Measurements from ENCODE around the gene CHSY1.
"Not testable (repeated sequence)": the region's sequence is repeated elsewhere in the genome, so short reads cannot be mapped to it uniquely, and the experiment has no call there.

CHSY1 gene

GRCh38 chr15:101244036-101244781 is 7.6 kb downstream of the CHSY1 start:
- DNase-seq: no peak

GRCh38 chr15:101243420-101243819 is 8.4 kb downstream of the CHSY1 start:
- no peak for DNase-seq

GRCh38 chr15:101242999-101243336 is 8.9 kb downstream of the CHSY1 start:
- DNase-seq: no peak

GRCh38 chr15:101242160-101242998 is 9.5 kb downstream of the CHSY1 start:
- DNase-seq: no peak

- no peak for DNase-seq
Observed at GRCh38 chr15:101240358-101240757, 11.5 kb downstream of the CHSY1 start.

GRCh38 chr15:101239724-101240136 is 12.1 kb downstream of the CHSY1 start:
- DNase-seq: no peak

- no peak for DNase-seq
Observed at GRCh38 chr15:101237251-101237650, 14.6 kb downstream of the CHSY1 start.

- no peak for DNase-seq
Observed at GRCh38 chr15:101233651-101234280, 18.1 kb downstream of the CHSY1 start.

- DNase-seq: no peak
Observed at GRCh38 chr15:101232677-101233076, 19.2 kb downstream of the CHSY1 start.

- DNase-seq: no peak
Observed at GRCh38 chr15:101228313-101228712, 23.5 kb downstream of the CHSY1 start.

- peak; percentile 14 for DNase-seq
Observed at GRCh38 chr15:101225658-101226057, 26.2 kb downstream of the CHSY1 start.

- no peak for DNase-seq
Observed at GRCh38 chr15:101221902-101222301, 29.9 kb downstream of the CHSY1 start.

GRCh38 chr15:101220060-101220459 is 31.8 kb downstream of the CHSY1 start:
- no peak for DNase-seq

- no peak for DNase-seq
Observed at GRCh38 chr15:101219441-101219840, 32.4 kb downstream of the CHSY1 start.

GRCh38 chr15:101217446-101217845 is 34.4 kb downstream of the CHSY1 start:
- no peak for DNase-seq

GRCh38 chr15:101216100-101216499 is 35.7 kb downstream of the CHSY1 start:
- no peak for DNase-seq

- no peak for DNase-seq
Observed at GRCh38 chr15:101215681-101216080, 36.2 kb downstream of the CHSY1 start.

GRCh38 chr15:101214435-101215097 is 37.3 kb downstream of the CHSY1 start:
- not testable (repeated sequence) for DNase-seq

GRCh38 chr15:101213570-101213969 is 38.3 kb downstream of the CHSY1 start:
- no peak for DNase-seq

GRCh38 chr15:101213147-101213546 is 38.7 kb downstream of the CHSY1 start:
- no peak for DNase-seq

GRCh38 chr15:101211897-101212296 is 40.0 kb downstream of the CHSY1 start:
- no peak for DNase-seq

GRCh38 chr15:101210466-101210865 is 41.4 kb downstream of the CHSY1 start:
- DNase-seq: no peak

- no peak for DNase-seq
Observed at GRCh38 chr15:101210058-101210457, 41.8 kb downstream of the CHSY1 start.
